Fibroblast of mammary gland (primary cell): Measurements from ENCODE around the gene ZBBX.

ENCODE experiments used
- DNase-seq: peaks from one replicate; pipeline ENCODE4 v3.0.0-alpha.2; 2010; ENCODE audit warnings: low read depth
- H3K4me3 ChIP-seq: 2 replicates; pipeline ENCODE4 v1.5.1; 2011; ENCODE audit warnings: low read depth, mild to moderate bottlenecking, low read length, moderate library complexity; ENCODE audit not compliant: control insufficient read depth
- CTCF ChIP-seq: conservative IDR thresholded peaks from 2 replicates; pipeline ENCODE4 v1.5.1; 2011; ENCODE audit warnings: low read depth, low read length, inconsistent platforms; ENCODE audit not compliant: control insufficient read depth, insufficient read depth

The ZBBX gene

GRCh38 chr3:167306319-167306718 lies 73.8 kb downstream of the ZBBX start:
- DNase-seq, result no peak
- no peak overlapping the region for H3K4me3 ChIP-seq
- TF ChIP-seq CTCF, result no peak

- no peak overlapping the region for H3K4me3 ChIP-seq
- TF ChIP-seq CTCF, result no peak
- peak; percentile 3 for DNase-seq
Observed at GRCh38 chr3:167305340-167305890, 74.7 kb downstream of the ZBBX start.

- no peak overlapping the region for H3K4me3 ChIP-seq
- peak; percentile 33 for DNase-seq
- TF ChIP-seq CTCF, result no peak
Observed at GRCh38 chr3:167304077-167304476, 76.0 kb downstream of the ZBBX start.

GRCh38 chr3:167302678-167303077 lies 77.4 kb downstream of the ZBBX start:
- no peak for DNase-seq
- TF ChIP-seq CTCF, result no peak
- H3K4me3 ChIP-seq, result no peak overlapping the region

GRCh38 chr3:167300207-167300606 lies 79.9 kb downstream of the ZBBX start:
- H3K4me3 ChIP-seq, result no peak overlapping the region
- no peak for TF ChIP-seq CTCF
- no peak for DNase-seq

- no peak overlapping the region for H3K4me3 ChIP-seq
- no peak for TF ChIP-seq CTCF
- DNase-seq, result no peak
Observed at GRCh38 chr3:167289435-167289834, 90.7 kb downstream of the ZBBX start.

- DNase-seq, result no peak
- H3K4me3 ChIP-seq, result no peak overlapping the region
- no peak for TF ChIP-seq CTCF
Observed at GRCh38 chr3:167288737-167289136, 91.4 kb downstream of the ZBBX start.
